ENCODE data around the gene PGM5.

DNA sequence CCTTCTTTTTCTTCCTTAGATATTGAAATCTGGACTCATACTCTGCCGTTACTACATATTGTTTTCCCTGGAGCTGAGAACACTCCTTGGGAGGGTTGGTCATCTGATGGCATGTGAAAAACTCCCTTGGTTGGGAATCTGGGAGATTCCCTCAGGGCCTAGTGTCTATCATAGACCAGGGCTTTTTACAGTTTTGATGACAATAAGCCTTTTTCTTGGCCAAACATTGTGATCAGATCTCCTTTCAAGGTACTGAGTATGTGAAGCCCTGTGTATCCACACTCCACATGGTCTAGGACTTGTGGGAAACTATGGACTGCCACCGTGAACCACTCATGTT lies 151.4 kb downstream of the PGM5 start:
- TF ChIP-seq POLR2A (IDR thresholded peaks at IDR 0.05; ENCODE audit: low read length), result no peak
- TF ChIP-seq GATA1 (IDR thresholded peaks at IDR 0.05; ENCODE audit: low read depth, low read length), result no peak

Measured in erythroblast (primary cell).